Stomach (tissue), 9 donors: ENCODE results near the gene CPS1. TPM values are rescaled to one million over a fixed set of nuclear protein-coding genes. Genes with fewer than 3 reads are reported as not detected.

ENCODE experiments used
- DNase-seq, 2 donors: peaks; one replicate each; pipeline versions ENCODE4 v3.0.0 to v3.0.0-alpha.2; 2013 to 2019
- H3K27ac ChIP-seq, 5 donors: fragments of 200-600 bp in 4 of 5; sonication (generic) in 4 of 5; one replicate each; pipeline ENCODE4 v1.5.1; 2013 to 2019; ENCODE audit warnings: mild to moderate bottlenecking in 1 of 5, moderate library complexity in 1 of 5
- H3K27me3 ChIP-seq, 3 donors: fragments of 200-600 bp; sonication (generic); one replicate each; pipeline ENCODE4 v1.5.1; 2017 to 2019; ENCODE audit warnings: mixed run types in 1 of 3
- H3K36me3 ChIP-seq, 4 donors: fragments of 200-600 bp; sonication (generic); 1 replicate in 3 of 4; 2 replicates in 1 of 4; pipeline ENCODE4 v1.5.1; 2016 to 2019
- H3K4me1 ChIP-seq, 4 donors: fragments of 200-600 bp; sonication (generic); one replicate each; pipeline ENCODE4 v1.5.1; 2016 to 2019
- H3K4me3 ChIP-seq, 4 donors: fragments of 200-600 bp; sonication (generic) in 3 of 4; one replicate each; pipeline ENCODE4 v1.5.1; 2016 to 2019; ENCODE audit warnings: mild to moderate bottlenecking in 1 of 4
- H3K9me3 ChIP-seq, 4 donors: fragments of 200-600 bp; sonication (generic); one replicate each; pipeline ENCODE4 v1.5.1; 2016 to 2019
- EP300 ChIP-seq: sonication (generic); formaldehyde crosslinking; IDR thresholded peaks from one replicate; pipeline ENCODE4 v1.6.1; 2017; ENCODE audit warnings: antibody characterized with exemption
- POLR2A ChIP-seq, 4 donors: fragments of 450-650 bp; IDR thresholded peaks; one replicate each; pipeline ENCODE4 v1.6.1; 2016; ENCODE audit warnings: antibody characterized with exemption in 4 of 4, control low read depth in 2 of 4, mild to moderate bottlenecking in 1 of 4, moderate library complexity in 1 of 4
- POLR2AphosphoS5 ChIP-seq, 3 donors: sonication (generic); formaldehyde crosslinking; IDR thresholded peaks; one replicate each; pipeline ENCODE4 v1.6.1; 2016; ENCODE audit warnings: antibody characterized with exemption in 3 of 3
- WGBS, 5 donors: extraction: QIAGEN DNeasy Blood & Tissue Kit in 3 of 5; methylation state at CpG; one replicate each; pipeline versions ENCODE4 v1.1.5 to v1.1.7; 2013 to 2018; 5-methylcytosine and 5-hydroxymethylcytosine counted together
- intact Hi-C: fragments of 100-400 bp; cut with DNase I; formaldehyde crosslinking; loops from one replicate; pipeline ENCODE4 v1.15.1; 2023; ENCODE audit warnings: low total_unique reads
- polyA plus RNA-seq, 3 donors: library from polyadenylated mRNA; stranded (reverse); fragments of 200-250 nt; gene quantifications; one replicate each; pipeline ENCODE4 v1.2.3, GENCODE V29; 2013
- total RNA-seq, 5 donors: library from RNA; depleted of rRNA; stranded (reverse); fragments of >200 nt; gene quantifications; one replicate each; pipeline versions ENCODE4 v1.1.0 to v1.2.3, GENCODE V29; 2014 to 2016
- TF ChIP-seq, protein P1 (sequence below), 7 experiments: fragments of 450-650 bp in 4 of 7; fragments of 200-600 bp in 3 of 7; sonication (generic) in 3 of 7; IDR thresholded peaks; one replicate each; pipeline ENCODE4 v1.5.1; 2016 to 2019; ENCODE audit warnings: antibody characterized with exemption in 7 of 7, control low read depth in 2 of 7, mild to moderate bottlenecking in 1 of 7
- donor health status: healthy with polysubstance abuse.
- donor health status: Bipolar disorder and iron deficiency.
- donor health status: healthy.

The CPS1 gene
- total and polyA plus RNA-seq, 8 donors, result under 0.01 to 14.9 (median 0.51) TPM

GRCh38 chr2:210626849-210627248, 70.5 kb downstream of the CPS1 start:
- intact Hi-C loops, result no loop called here
- TF ChIP-seq POLR2AphosphoS5 (IDR thresholded peaks at IDR 0.05), result no peak
- no peaks in the 10 kb centered on the region for H3K9me3 ChIP-seq
- H3K4me1 ChIP-seq, result no peaks in the 10 kb centered on the region
- no peak overlapping the region for H3K4me3 ChIP-seq
- peak in 1 of 2 donors; percentile 1 for DNase-seq
- no peaks in the 10 kb centered on the region for H3K27me3 ChIP-seq
- no peak overlapping the region for H3K27ac ChIP-seq
- H3K36me3 ChIP-seq, result no peaks in the 10 kb centered on the region
- 59 to 76% (median 63%) methylated on average over 4 of the region's 4 CpGs for WGBS, 5 donors

DNA sequence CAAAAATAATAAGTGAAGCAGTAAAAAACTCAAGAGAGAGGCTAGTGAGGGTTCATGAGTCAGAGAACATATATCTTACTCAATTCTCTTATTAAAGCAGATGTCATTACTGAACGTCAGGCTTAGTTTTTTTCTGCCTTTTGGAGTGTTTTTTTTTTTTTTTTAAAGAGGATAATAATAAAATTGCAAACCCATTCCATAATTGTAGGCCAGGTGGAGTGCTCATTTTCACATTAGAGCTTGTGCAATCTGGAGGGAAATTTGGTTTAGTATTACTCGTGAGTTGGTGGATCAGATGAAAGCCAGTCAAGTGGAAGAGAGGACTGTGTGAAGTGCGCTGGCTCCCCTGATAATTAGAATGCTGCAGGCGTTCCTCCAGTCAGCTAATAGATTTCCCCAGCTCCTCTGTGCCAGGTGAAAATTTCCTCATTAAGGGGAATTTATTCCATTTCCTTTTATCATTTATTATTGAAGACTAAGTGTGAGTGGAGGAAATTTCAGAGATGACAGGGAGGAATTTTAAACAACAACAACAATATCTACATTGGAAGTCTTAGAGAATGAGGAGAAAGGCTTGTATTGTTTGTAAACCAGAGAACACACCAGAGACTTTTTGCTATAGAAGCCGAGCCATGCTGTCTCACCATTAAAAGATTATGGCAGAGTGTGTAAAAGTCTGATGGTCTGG, 74.6 kb downstream of the CPS1 start:
- Histone ChIP-seq H3K4me3 (no peak overlapping the region), H3K9me3 (no peaks in the 10 kb centered on the region), H3K4me1 (no peaks in the 10 kb centered on the region), H3K27ac (no peak overlapping the region), H3K27me3 (no peaks in the 10 kb centered on the region), H3K36me3 (no peaks in the 10 kb centered on the region)
- no peak for TF ChIP-seq POLR2AphosphoS5 (IDR thresholded peaks at IDR 0.05)
- intact Hi-C loops, result no loop called here
- 55 to 69% (median 65%) methylated on average over 5 of the region's 5 CpGs for WGBS, 5 donors
- no peak for DNase-seq

DNA sequence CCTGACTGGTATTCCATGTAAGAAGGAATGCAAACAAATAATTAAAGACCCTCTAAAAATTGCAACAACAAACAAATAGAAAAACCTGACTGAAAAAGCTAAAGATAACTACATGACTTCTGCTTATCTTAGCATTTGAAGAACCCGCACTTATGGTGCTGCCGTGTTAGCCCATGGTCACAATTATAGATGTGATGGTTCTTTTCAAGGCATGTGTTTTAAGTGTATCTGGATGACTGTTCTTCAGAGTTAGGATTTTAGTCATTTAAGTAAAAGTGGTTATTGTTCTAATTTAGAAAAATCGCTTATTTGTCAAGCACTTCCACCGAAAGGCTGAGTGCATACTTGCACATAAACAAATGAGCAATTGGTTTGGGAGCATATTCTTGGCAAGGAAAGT, 77.3 kb downstream of the CPS1 start:
- H3K4me3 ChIP-seq, result no peak overlapping the region
- 89 to 96% (median 93%) methylated on average over 4 of the region's 4 CpGs for WGBS, 5 donors
- TF ChIP-seq, protein P1, sequence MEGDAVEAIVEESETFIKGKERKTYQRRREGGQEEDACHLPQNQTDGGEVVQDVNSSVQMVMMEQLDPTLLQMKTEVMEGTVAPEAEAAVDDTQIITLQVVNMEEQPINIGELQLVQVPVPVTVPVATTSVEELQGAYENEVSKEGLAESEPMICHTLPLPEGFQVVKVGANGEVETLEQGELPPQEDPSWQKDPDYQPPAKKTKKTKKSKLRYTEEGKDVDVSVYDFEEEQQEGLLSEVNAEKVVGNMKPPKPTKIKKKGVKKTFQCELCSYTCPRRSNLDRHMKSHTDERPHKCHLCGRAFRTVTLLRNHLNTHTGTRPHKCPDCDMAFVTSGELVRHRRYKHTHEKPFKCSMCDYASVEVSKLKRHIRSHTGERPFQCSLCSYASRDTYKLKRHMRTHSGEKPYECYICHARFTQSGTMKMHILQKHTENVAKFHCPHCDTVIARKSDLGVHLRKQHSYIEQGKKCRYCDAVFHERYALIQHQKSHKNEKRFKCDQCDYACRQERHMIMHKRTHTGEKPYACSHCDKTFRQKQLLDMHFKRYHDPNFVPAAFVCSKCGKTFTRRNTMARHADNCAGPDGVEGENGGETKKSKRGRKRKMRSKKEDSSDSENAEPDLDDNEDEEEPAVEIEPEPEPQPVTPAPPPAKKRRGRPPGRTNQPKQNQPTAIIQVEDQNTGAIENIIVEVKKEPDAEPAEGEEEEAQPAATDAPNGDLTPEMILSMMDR (IDR thresholded peaks at IDR 0.05), result no peak
- no peak for TF ChIP-seq POLR2AphosphoS5 (IDR thresholded peaks at IDR 0.05)
- TF ChIP-seq EP300, result no peak
- no peak for TF ChIP-seq POLR2A (IDR thresholded peaks at IDR 0.05)
- no peak for DNase-seq
- no peak overlapping the region for H3K27ac ChIP-seq
- no peaks in the 10 kb centered on the region for H3K4me1 ChIP-seq
- H3K36me3 ChIP-seq, result no peaks in the 10 kb centered on the region
- intact Hi-C loops, result no loop called here
- no peaks in the 10 kb centered on the region for H3K27me3 ChIP-seq
- no peaks in the 10 kb centered on the region for H3K9me3 ChIP-seq

DNA sequence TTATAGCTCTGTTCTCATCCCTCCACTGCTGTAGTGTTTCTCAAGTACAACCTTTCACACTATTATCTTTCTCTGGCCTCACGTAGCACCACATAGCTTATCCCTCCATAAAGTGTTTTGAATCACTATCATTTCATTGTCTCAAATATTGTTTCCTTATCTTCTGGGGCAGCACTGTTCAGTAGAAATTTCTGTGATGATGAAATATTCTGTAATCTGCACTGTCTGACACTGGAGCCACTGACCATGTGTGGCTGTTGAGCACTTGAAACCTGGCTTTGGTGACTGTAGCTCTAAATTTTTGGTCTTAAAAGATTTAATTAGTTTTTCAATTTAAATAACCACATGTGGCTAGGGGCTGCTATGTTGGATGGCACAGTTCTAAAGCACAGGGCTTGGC, 78.9 kb downstream of the CPS1 start:
- Histone ChIP-seq H3K27me3 (no peaks in the 10 kb centered on the region), H3K4me1 (no peaks in the 10 kb centered on the region), H3K4me3 (no peak overlapping the region), H3K36me3 (no peaks in the 10 kb centered on the region), H3K9me3 (no peaks in the 10 kb centered on the region), H3K27ac (no peak overlapping the region)
- WGBS, 5 donors, result 65 to 90% (median 74%) methylated on average over 1 of the region's 1 CpG
- intact Hi-C loops, result no loop called here
- DNase-seq, result no peak
- TF ChIP-seq POLR2AphosphoS5 (IDR thresholded peaks at IDR 0.05) (no peak), POLR2A (IDR thresholded peaks at IDR 0.05) (no peak), EP300 (no peak)
- TF ChIP-seq, protein P1 (IDR thresholded peaks at IDR 0.05), result no peak

GRCh38 chr2:210642333-210642732, 85.9 kb downstream of the CPS1 start:
- H3K4me3 ChIP-seq, result no peak overlapping the region
- H3K36me3 ChIP-seq, result no peaks in the 10 kb centered on the region
- H3K9me3 ChIP-seq, result peaks cover 0 to 6% (median 2%) of the 10 kb centered on the region in 4 donors
- no peak for DNase-seq
- TF ChIP-seq EP300, result no peak
- TF ChIP-seq POLR2A (IDR thresholded peaks at IDR 0.05), result no peak
- TF ChIP-seq, protein P1 (IDR thresholded peaks at IDR 0.05), result no peak
- no peak for TF ChIP-seq POLR2AphosphoS5 (IDR thresholded peaks at IDR 0.05)
- no peak overlapping the region for H3K27ac ChIP-seq
- 71 to 76% (median 76%) methylated on average over 4 of the region's 4 CpGs for WGBS, 5 donors
- no peaks in the 10 kb centered on the region for H3K4me1 ChIP-seq
- H3K27me3 ChIP-seq, result no peaks in the 10 kb centered on the region
- intact Hi-C loops, result no loop called here
